Measurements from ENCODE around the gene PLAAT3.
"Not testable (repeated sequence)": the region's sequence is repeated elsewhere in the genome, so short reads cannot be mapped to it uniquely, and the experiment has no call there.

The PLAAT3 gene

GRCh38 chr11:63617686-63618085 lies 3.5 kb upstream of the PLAAT3 start:
- H3K36me3 Mint-ChIP-seq; DNase-seq (ENCODE audit: low spot score in 2 of 2); H3K27me3 Mint-ChIP-seq; H3K27ac Mint-ChIP-seq; ATAC-seq (ENCODE audit: low read depth); H3K4me3 Mint-ChIP-seq; H3K9me3 Mint-ChIP-seq: not testable (repeated sequence)
- H3K4me1 Mint-ChIP-seq, result peaks cover 13% of the 10 kb centered on the region

GRCh38 chr11:63616953-63617352 lies 2.7 kb upstream of the PLAAT3 start:
- Mint-ChIP-seq H3K4me1 (peaks cover 12% of the 10 kb centered on the region), H3K27me3 (peaks cover 3% of the 10 kb centered on the region), H3K27ac (no peak overlapping the region), H3K4me3 (no peak overlapping the region), H3K9me3 (no peaks in the 10 kb centered on the region), H3K36me3 (no peaks in the 10 kb centered on the region)
- no peak for ATAC-seq (ENCODE audit: low read depth)
- DNase-seq (ENCODE audit: low spot score in 2 of 2), result no peak

GRCh38 chr11:63613517-63614135 lies 607 bp downstream of the PLAAT3 start:
- H3K27ac Mint-ChIP-seq, result peak overlapping the region; percentile 86
- ATAC-seq (ENCODE audit: low read depth) (peak; percentile 76), DNase-seq (ENCODE audit: low spot score in 2 of 2) (peak; percentile 29 to 31)
- no peaks in the 10 kb centered on the region for H3K9me3 Mint-ChIP-seq
- peaks cover 14% of the 10 kb centered on the region for H3K4me1 Mint-ChIP-seq
- H3K27me3 Mint-ChIP-seq, result no peaks in the 10 kb centered on the region
- H3K4me3 Mint-ChIP-seq, result peak overlapping the region; percentile 86
- no peaks in the 10 kb centered on the region for H3K36me3 Mint-ChIP-seq

GRCh38 chr11:63612181-63612580 lies 2.1 kb downstream of the PLAAT3 start:
- H3K27me3 Mint-ChIP-seq, result peaks cover 2% of the 10 kb centered on the region
- H3K4me3 Mint-ChIP-seq, result no peak overlapping the region
- no peak overlapping the region for H3K27ac Mint-ChIP-seq
- H3K9me3 Mint-ChIP-seq, result no peaks in the 10 kb centered on the region
- ATAC-seq (ENCODE audit: low read depth) (no peak), DNase-seq (ENCODE audit: low spot score in 2 of 2) (no peak)
- H3K36me3 Mint-ChIP-seq, result no peaks in the 10 kb centered on the region
- H3K4me1 Mint-ChIP-seq, result peaks cover 14% of the 10 kb centered on the region

- H3K36me3 Mint-ChIP-seq, result no peaks in the 10 kb centered on the region
- ATAC-seq (ENCODE audit: low read depth), result no peak
- no peak overlapping the region for H3K27ac Mint-ChIP-seq
- H3K4me1 Mint-ChIP-seq, result peaks cover 14% of the 10 kb centered on the region
- H3K4me3 Mint-ChIP-seq, result no peak overlapping the region
- DNase-seq (ENCODE audit: low spot score in 2 of 2), result no peak
- H3K27me3 Mint-ChIP-seq, result peaks cover 3% of the 10 kb centered on the region
- H3K9me3 Mint-ChIP-seq, result no peaks in the 10 kb centered on the region
These were observed 2.9 kb downstream of the PLAAT3 start for GRCh38 chr11:63611395-63611747.

GRCh38 chr11:63610604-63611394 lies 3.4 kb downstream of the PLAAT3 start:
- Mint-ChIP-seq H3K36me3 (no peaks in the 10 kb centered on the region), H3K27ac (no peak overlapping the region), H3K4me3 (no peak overlapping the region), H3K27me3 (peaks cover 3% of the 10 kb centered on the region), H3K4me1 (peaks cover 14% of the 10 kb centered on the region), H3K9me3 (no peaks in the 10 kb centered on the region)
- no peak for ATAC-seq (ENCODE audit: low read depth)
- DNase-seq (ENCODE audit: low spot score in 2 of 2), result no peak

- Mint-ChIP-seq H3K27me3 (peaks cover 3% of the 10 kb centered on the region), H3K36me3 (no peaks in the 10 kb centered on the region), H3K27ac (no peak overlapping the region), H3K4me3 (no peak overlapping the region), H3K9me3 (no peaks in the 10 kb centered on the region), H3K4me1 (peaks cover 14% of the 10 kb centered on the region)
- ATAC-seq (ENCODE audit: low read depth) (no peak), DNase-seq (ENCODE audit: low spot score in 2 of 2) (no peak)
These were observed 4.2 kb downstream of the PLAAT3 start for GRCh38 chr11:63609971-63610580.

GRCh38 chr11:63609536-63609935 lies 4.7 kb downstream of the PLAAT3 start:
- Mint-ChIP-seq H3K27ac (no peak overlapping the region), H3K9me3 (no peaks in the 10 kb centered on the region), H3K36me3 (no peaks in the 10 kb centered on the region), H3K27me3 (peaks cover 3% of the 10 kb centered on the region), H3K4me3 (no peak overlapping the region), H3K4me1 (peaks cover 13% of the 10 kb centered on the region)
- ATAC-seq (ENCODE audit: low read depth) (no peak), DNase-seq (ENCODE audit: low spot score in 2 of 2) (no peak)

GRCh38 chr11:63608353-63609345 lies 5.6 kb downstream of the PLAAT3 start:
- H3K36me3 Mint-ChIP-seq, result no peaks in the 10 kb centered on the region
- no peak overlapping the region for H3K4me3 Mint-ChIP-seq
- no peak overlapping the region for H3K27ac Mint-ChIP-seq
- DNase-seq (ENCODE audit: low spot score in 2 of 2), result no peak
- no peak for ATAC-seq (ENCODE audit: low read depth)
- H3K4me1 Mint-ChIP-seq, result peaks cover 9% of the 10 kb centered on the region
- peaks cover 3% of the 10 kb centered on the region for H3K27me3 Mint-ChIP-seq
- no peaks in the 10 kb centered on the region for H3K9me3 Mint-ChIP-seq

GRCh38 chr11:63603180-63603518 lies 11.1 kb downstream of the PLAAT3 start:
- ATAC-seq (ENCODE audit: low read depth) (no peak), DNase-seq (ENCODE audit: low spot score in 2 of 2) (no peak)
- no peaks in the 10 kb centered on the region for H3K36me3 Mint-ChIP-seq
- no peaks in the 10 kb centered on the region for H3K9me3 Mint-ChIP-seq
- H3K4me3 Mint-ChIP-seq, result no peak overlapping the region
- no peak overlapping the region for H3K27ac Mint-ChIP-seq
- H3K4me1 Mint-ChIP-seq, result no peaks in the 10 kb centered on the region
- H3K27me3 Mint-ChIP-seq, result peaks cover 3% of the 10 kb centered on the region

GRCh38 chr11:63602290-63603179 lies 11.7 kb downstream of the PLAAT3 start:
- not testable (repeated sequence) for H3K9me3 Mint-ChIP-seq; ATAC-seq (ENCODE audit: low read depth); H3K4me1 Mint-ChIP-seq; DNase-seq (ENCODE audit: low spot score in 2 of 2); H3K36me3 Mint-ChIP-seq; H3K27ac Mint-ChIP-seq; H3K4me3 Mint-ChIP-seq; H3K27me3 Mint-ChIP-seq

GRCh38 chr11:63599211-63600122 lies 14.8 kb downstream of the PLAAT3 start:
- Mint-ChIP-seq H3K36me3 (no peaks in the 10 kb centered on the region), H3K27me3 (no peaks in the 10 kb centered on the region), H3K4me1 (no peaks in the 10 kb centered on the region), H3K9me3 (no peaks in the 10 kb centered on the region), H3K4me3 (no peak overlapping the region), H3K27ac (no peak overlapping the region)
- no peak for DNase-seq (ENCODE audit: low spot score in 2 of 2)
- ATAC-seq (ENCODE audit: low read depth), result no peak

Measured in memory B cell (primary cell).